GM13976 (cell line): ENCODE results near the gene FAM161B.
"Not testable (repeated sequence)": the region's sequence is repeated elsewhere in the genome, so short reads cannot be mapped to it uniquely, and the experiment has no call there.

Experiments
- DNase-seq: peaks from one replicate; pipeline ENCODE4 v3.0.0; 2012; ENCODE audit warnings: low spot score
- in situ Hi-C: fragments of 300-500 bp; cut with MboI; formaldehyde crosslinking; loops from one replicate; pipeline ENCODE4 v1.12.0; 2022; ENCODE audit warnings: low sequenced_read_pairs, mixed read lengths, inconsistent platforms; ENCODE audit not compliant: unreplicated experiment
- TF ChIP-seq, protein P1 (sequence below): IDR thresholded peaks from 2 replicates; pipeline ENCODE4 v1.5.1; 2012; ENCODE audit warnings: borderline replicate concordance, mild to moderate bottlenecking; ENCODE audit not compliant: insufficient read depth; ENCODE audit errors: extremely low read depth, missing control alignments, control extremely low read depth

Gene FAM161B

DNA sequence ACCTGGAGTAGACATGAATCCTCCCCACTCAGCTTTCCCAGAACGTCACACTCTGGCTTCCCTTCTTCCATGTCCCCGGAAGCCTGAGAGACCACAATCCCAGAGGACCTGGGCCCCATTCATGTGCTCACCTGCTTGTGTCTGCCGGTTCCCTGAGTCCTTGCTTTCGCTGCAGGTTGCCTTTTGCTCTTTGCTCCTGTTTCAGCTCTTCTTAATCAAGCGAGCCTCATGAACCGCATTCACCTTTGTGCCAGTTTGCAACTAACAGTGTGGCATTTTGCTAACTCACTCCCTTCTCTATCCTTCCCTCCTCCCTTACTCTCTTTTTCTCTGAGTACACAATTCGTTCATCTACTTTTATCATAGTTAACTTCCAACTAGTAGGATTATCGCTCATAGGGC is 46.1 kb upstream of the FAM161B start:
- DNase-seq, result no peak
- TF ChIP-seq, protein P1, sequence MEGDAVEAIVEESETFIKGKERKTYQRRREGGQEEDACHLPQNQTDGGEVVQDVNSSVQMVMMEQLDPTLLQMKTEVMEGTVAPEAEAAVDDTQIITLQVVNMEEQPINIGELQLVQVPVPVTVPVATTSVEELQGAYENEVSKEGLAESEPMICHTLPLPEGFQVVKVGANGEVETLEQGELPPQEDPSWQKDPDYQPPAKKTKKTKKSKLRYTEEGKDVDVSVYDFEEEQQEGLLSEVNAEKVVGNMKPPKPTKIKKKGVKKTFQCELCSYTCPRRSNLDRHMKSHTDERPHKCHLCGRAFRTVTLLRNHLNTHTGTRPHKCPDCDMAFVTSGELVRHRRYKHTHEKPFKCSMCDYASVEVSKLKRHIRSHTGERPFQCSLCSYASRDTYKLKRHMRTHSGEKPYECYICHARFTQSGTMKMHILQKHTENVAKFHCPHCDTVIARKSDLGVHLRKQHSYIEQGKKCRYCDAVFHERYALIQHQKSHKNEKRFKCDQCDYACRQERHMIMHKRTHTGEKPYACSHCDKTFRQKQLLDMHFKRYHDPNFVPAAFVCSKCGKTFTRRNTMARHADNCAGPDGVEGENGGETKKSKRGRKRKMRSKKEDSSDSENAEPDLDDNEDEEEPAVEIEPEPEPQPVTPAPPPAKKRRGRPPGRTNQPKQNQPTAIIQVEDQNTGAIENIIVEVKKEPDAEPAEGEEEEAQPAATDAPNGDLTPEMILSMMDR, result no peak
- in situ Hi-C loops, result no loop called here

GRCh38 chr14:73994926-73995325 is 45.0 kb upstream of the FAM161B start:
- DNase-seq, in situ Hi-C loops: not testable (repeated sequence)

DNA sequence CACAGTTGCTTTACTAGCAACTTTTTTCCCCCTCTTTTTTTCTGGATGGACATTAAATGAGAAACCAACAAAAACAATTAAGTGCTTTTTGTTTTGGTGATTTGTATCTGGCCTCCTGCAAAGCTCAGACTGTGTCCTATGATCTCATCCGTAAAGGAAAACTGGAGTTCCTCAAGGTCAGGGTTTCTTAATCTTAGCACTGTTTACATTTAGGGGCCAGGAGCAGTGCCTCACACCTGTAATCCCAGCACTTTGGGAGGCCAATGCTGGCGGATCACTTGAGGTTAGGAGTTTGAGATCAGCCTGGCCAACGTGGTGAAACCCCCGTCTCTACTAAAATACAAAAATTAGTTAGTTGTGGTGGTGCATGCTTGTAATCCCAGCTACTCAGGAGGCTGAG is 41.2 kb upstream of the FAM161B start:
- no peak for DNase-seq
- TF ChIP-seq, protein P1, result no peak
- in situ Hi-C loops, result no loop called here

GRCh38 chr14:73988656-73989055 is 38.8 kb upstream of the FAM161B start:
- in situ Hi-C loops, DNase-seq: not testable (repeated sequence)

DNA sequence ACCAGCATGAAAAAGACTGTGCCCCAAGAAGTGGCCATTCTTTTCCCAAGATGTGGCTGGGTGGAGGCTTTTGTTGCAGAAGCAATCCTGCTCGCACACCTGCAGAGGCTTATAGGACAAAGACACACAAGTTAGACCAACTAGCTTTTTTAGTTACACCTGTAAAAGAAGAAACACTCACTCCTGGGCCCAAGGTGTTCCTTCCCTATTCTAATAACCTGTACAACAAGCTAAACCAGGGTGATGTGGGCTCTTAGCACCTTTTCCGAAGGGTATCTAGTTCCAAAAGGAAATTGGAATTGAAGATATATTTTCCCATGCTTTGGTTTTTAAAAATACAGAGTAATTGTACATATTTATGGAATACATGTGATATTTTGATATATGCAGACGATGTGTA is 38.2 kb upstream of the FAM161B start:
- in situ Hi-C loops, result no loop called here
- TF ChIP-seq, protein P1, result no peak
- no peak for DNase-seq

- DNase-seq, result no peak
- TF ChIP-seq, protein P1, result no peak
- in situ Hi-C loops, result no loop called here
These were observed 28.0 kb upstream of the FAM161B start for GRCh38 chr14:73977896-73978295.

DNA sequence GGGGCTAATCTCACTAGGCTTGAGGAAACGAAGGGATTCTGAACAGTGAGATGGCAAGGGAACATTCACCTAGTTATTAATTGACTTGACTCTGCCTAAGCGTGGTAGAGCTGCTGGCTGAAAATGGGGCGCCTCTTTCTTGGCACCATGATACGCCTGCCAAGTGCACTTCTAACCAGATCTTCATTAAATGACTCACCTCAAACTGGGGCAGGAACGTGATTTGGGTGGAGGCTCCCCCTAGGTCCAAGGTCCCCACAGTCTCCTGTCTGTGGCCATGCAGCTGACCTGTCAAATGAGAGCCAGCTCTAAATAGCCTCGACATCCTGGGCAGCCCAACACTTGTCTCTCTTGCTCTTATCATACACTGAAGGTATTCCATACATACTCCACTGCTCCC is 26.2 kb upstream of the FAM161B start:
- DNase-seq, result no peak
- in situ Hi-C loops, result no loop called here
- TF ChIP-seq, protein P1, result no peak

DNA sequence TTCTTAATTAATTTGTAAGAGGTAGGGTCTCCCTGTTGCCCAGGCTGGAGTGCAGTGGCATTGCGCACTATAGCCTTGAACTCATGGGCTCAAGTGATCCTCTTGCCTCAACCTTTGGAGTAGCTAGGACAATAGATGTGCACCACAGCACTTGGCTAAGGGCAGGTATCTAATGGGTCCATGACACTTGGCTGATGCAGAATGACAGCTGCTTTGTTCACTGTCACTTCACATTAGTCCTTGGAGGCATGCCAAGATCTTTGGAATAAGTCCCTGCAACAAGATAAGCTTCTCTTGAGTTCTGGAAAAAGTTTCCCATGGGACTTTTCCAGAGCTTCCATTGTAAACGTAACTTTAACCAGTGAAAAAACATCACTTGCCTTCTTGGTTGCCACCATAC is 23.6 kb upstream of the FAM161B start:
- in situ Hi-C loops, result no loop called here
- no peak for DNase-seq
- TF ChIP-seq, protein P1, result no peak
